ENCODE measurements around the gene CRIP2. TPM values are rescaled to one million over a fixed set of nuclear protein-coding genes. Genes with fewer than 3 reads are reported as not detected.
A peak's percentile ranks its signal among the peaks of the same experiment; 100 is the strongest.

The CRIP2 gene
- total RNA-seq, 1 donor from 2014 or later = 13.2 TPM

DNA sequence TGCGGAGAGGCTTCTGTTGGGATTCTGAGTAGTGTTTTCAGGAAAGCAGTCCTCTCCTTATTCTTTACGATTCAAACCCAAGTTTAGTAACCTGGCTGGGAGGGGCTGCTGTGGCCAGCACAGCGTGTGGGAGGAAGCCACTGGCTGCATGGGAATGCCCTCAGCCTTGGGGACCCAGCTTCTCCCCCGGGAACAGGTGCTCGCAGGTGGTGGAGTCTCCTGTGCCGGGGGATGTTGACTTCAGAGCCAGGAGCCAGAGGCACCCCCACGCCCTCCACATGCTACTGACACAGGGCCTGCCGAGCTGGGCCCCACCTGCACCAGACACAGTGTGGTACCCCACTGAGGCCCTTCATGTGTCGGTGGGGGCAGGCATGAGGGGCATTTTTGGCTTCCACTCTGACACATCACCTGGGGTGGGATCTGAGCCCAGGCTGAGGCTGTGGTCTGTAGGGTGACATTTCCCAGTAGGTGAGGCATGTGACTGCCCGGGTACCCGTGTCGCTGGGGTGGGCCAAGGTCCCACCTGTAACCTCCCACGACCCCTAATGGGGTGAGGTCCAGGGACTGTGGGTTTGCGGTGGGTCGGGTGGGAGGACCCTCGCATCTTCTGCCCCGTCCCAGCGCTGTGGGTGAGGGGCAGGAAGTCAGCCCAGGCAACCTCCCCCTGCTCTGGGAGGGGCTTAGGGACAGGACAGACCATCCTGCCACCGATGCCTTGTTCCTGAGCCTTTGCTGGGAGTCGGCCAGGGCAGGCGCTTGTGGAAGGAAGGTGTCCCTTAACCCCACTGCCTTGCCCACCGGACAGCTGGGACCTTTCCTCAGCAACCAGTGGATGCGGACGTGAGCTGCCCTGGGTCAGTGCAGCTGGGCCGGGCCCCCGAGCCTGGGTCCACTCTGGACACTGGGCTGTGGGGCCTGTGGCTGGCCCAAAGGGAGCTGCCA lies 28.4 kb upstream of the CRIP2 start:
- TF ChIP-seq, protein P1, sequence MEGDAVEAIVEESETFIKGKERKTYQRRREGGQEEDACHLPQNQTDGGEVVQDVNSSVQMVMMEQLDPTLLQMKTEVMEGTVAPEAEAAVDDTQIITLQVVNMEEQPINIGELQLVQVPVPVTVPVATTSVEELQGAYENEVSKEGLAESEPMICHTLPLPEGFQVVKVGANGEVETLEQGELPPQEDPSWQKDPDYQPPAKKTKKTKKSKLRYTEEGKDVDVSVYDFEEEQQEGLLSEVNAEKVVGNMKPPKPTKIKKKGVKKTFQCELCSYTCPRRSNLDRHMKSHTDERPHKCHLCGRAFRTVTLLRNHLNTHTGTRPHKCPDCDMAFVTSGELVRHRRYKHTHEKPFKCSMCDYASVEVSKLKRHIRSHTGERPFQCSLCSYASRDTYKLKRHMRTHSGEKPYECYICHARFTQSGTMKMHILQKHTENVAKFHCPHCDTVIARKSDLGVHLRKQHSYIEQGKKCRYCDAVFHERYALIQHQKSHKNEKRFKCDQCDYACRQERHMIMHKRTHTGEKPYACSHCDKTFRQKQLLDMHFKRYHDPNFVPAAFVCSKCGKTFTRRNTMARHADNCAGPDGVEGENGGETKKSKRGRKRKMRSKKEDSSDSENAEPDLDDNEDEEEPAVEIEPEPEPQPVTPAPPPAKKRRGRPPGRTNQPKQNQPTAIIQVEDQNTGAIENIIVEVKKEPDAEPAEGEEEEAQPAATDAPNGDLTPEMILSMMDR (IDR thresholded peaks at IDR 0.05; ENCODE audit: insufficient read depth, low read length, severe bottlenecking) = no peak
- no peak overlapping the region for H3K4me3 ChIP-seq (ENCODE audit: low read depth, low read length)
- no peak for FAIRE-seq
- no peaks in the 10 kb centered on the region for H3K27me3 ChIP-seq (ENCODE audit: control insufficient read depth, insufficient read depth, low read length)
- H3K36me3 ChIP-seq (ENCODE audit: control insufficient read depth, insufficient read depth, low read length) = peaks cover 29% of the 10 kb centered on the region
- no peak for DNase-seq (ENCODE audit: low read depth)

DNA sequence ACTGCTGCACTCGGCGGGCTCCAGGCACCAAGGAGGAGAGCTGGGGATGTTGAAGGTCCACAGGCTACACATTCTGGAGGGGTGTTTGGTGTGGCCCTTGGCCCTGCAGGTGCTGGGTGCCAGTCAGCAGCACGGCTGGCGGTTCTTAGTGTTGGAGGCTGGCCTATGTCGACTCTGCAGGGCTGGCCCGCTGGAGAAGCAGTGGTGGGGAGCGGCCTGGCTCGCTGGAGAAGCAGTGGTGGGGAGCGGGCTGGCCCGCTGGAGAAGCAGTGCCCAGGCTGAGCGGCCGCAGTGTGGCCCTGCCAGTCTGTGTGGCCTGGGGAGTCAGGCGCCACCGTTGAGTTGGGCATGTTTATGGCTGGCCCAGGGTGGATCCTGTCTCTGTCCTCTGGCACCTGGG lies 27.6 kb upstream of the CRIP2 start:
- Histone ChIP-seq H3K27me3 (ENCODE audit: control insufficient read depth, insufficient read depth, low read length) (no peaks in the 10 kb centered on the region), H3K4me3 (ENCODE audit: low read depth, low read length) (no peak overlapping the region), H3K36me3 (ENCODE audit: control insufficient read depth, insufficient read depth, low read length) (peaks cover 31% of the 10 kb centered on the region)
- DNase-seq (ENCODE audit: low read depth) (no peak), FAIRE-seq (no peak)
- TF ChIP-seq, protein P1 (IDR thresholded peaks at IDR 0.05; ENCODE audit: insufficient read depth, low read length, severe bottlenecking) = no peak

DNA sequence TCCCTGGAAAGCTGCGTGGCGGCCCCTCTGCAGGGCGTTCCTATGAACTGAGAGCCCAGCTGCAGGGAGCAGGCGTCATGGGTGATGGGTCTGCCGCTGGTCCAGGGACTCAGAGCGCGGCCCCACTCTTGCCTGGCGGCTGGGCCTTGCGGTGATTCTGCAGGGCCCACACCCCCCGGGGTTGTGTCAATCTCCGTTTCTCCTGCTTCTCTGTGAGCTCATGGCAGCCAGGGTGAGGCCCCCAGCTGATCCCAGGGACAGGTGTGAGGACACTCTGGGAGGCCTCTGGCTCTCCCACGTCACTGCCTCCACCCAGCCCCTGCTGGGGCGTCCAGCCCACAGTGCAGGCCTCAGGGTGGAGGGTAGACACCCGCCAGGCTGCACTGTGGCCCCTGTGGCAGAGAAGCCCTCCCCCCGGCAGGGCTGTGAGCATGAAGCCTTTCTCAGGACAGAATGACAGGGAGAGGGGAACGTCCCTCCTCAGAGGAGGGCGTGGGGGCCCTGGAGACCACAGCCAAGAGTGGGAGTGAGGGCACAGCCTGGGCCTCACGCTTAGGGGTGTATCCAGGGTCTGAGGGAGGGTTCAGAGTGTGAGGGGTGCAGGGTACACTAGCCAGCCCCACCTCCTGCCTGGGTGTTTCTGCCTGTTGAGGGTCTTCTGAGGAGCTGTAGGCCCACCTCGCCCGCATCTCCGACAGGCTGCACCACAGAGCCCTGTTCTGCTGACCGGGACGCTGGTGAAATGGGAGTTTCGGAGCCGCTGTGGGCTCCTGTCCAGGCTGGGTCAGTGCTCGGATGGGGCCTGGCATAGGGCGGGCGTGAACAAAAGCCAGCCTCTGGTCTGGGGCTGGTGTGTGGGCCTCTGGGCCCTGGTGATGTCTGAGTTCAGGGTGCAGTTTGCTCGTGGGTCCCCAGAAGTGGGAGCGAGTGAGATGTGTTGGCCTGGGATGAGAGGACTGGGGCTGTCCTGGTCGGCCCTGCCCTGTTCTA lies 26.7 kb upstream of the CRIP2 start:
- DNase-seq (ENCODE audit: low read depth) (no peak), FAIRE-seq (no peak)
- Histone ChIP-seq H3K36me3 (ENCODE audit: control insufficient read depth, insufficient read depth, low read length) (peaks cover 26% of the 10 kb centered on the region), H3K4me3 (ENCODE audit: low read depth, low read length) (no peak overlapping the region), H3K27me3 (ENCODE audit: control insufficient read depth, insufficient read depth, low read length) (no peaks in the 10 kb centered on the region)
- TF ChIP-seq, protein P1 (IDR thresholded peaks at IDR 0.05; ENCODE audit: insufficient read depth, low read length, severe bottlenecking) = no peak

DNA sequence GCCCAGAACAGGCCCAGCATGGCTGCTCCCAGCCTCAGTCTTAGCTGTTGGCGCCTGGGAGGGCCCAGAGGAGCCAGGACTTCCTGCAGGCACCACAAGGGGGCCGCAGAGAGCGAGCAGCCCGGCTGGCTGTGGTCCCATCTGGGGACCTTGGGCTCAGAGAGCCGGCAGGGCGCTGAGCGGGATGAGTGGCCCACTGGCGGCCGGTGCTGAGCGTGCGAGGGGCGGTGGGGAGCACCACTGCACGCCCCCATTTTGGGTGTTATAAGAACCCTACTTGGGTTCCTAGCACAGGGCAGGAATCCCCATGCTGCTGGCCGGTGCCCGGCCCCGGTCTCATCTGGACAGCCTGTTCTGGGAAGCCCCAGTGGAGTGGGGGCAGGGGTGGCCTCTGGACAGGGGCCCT lies 25.9 kb upstream of the CRIP2 start:
- Histone ChIP-seq H3K27me3 (ENCODE audit: control insufficient read depth, insufficient read depth, low read length) (no peaks in the 10 kb centered on the region), H3K36me3 (ENCODE audit: control insufficient read depth, insufficient read depth, low read length) (peaks cover 26% of the 10 kb centered on the region), H3K4me3 (ENCODE audit: low read depth, low read length) (no peak overlapping the region)
- TF ChIP-seq, protein P1 (IDR thresholded peaks at IDR 0.05; ENCODE audit: insufficient read depth, low read length, severe bottlenecking) = peak; percentile 90
- DNase-seq (ENCODE audit: low read depth) (peak; percentile 23), FAIRE-seq (no peak)

DNA sequence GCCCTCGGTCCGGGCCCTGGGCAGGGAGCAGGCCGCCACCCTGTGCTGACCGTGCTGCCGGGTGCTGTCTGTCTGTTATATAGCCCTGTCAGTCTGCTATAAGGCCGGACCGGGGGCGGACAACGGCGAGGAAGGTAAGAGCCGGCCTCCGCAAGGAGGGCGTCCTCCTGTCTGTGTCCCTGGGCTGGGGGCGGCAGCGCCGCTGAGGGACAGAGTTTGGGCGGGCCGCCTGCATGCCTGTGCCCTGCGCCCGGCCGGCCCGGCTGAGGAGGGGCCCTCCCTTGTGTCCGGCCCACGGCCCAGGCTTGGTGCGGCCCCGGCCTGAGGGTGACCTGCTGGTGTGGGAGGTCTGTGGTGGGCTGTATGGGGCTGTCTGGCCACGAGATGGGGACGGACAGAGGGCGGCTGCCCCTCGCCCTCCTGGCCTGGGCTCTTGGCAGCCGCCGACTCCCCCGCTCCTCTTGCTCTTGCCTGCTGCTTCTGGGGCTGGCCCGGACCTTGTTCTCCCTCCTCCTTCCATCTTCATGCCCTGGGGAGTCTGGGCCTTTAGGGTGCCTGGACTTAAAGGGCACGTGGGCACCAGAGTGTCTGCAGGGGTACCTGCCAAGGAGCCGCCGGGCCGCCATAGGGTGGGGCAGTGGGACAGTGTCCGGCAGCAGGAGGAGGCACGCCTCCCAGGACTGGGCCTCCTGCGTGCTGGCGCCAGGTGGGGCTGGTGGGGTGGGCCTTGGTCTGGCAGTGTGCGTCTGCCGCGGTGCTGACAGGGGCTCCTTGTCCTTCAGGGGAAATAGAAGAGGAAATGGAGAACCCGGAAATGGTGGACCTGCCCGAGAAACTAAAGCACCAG lies 25.1 kb upstream of the CRIP2 start:
- FAIRE-seq (no peak), DNase-seq (ENCODE audit: low read depth) (no peak)
- H3K36me3 ChIP-seq (ENCODE audit: control insufficient read depth, insufficient read depth, low read length) = peaks cover 33% of the 10 kb centered on the region
- H3K27me3 ChIP-seq (ENCODE audit: control insufficient read depth, insufficient read depth, low read length) = no peaks in the 10 kb centered on the region
- TF ChIP-seq, protein P1 (IDR thresholded peaks at IDR 0.05; ENCODE audit: insufficient read depth, low read length, severe bottlenecking) = no peak
- no peak overlapping the region for H3K4me3 ChIP-seq (ENCODE audit: low read depth, low read length)

Measured in bronchial epithelial cell (primary cell).